Esophagus (tissue), 2 donors: Measurements from ENCODE around the gene RPL29. TPM values are rescaled to one million over a fixed set of nuclear protein-coding genes. Genes with fewer than 3 reads are reported as not detected.
A peak's percentile ranks its signal among the peaks of the same experiment; 100 is the strongest.
"Not testable (repeated sequence)": the region's sequence is repeated elsewhere in the genome, so short reads cannot be mapped to it uniquely, and the experiment has no call there.

Source experiments
- H3K27ac ChIP-seq, 2 donors: one replicate each; pipeline ENCODE4 v1.5.1; 2013; ENCODE audit warnings: low read depth in 2 of 2, mild to moderate bottlenecking in 2 of 2, inconsistent platforms in 1 of 2, low read length in 1 of 2, moderate library complexity in 1 of 2
- H3K27me3 ChIP-seq, 2 donors: one replicate each; pipeline ENCODE4 v1.6.1; 2013; ENCODE audit warnings: low read length in 2 of 2, control low read depth in 1 of 2, mild to moderate bottlenecking in 1 of 2; ENCODE audit not compliant: insufficient read depth in 2 of 2, control insufficient read depth in 1 of 2
- H3K36me3 ChIP-seq, 2 donors: one replicate each; pipeline ENCODE4 v1.6.1; 2013; ENCODE audit warnings: low read length in 1 of 2; ENCODE audit not compliant: control insufficient read depth in 2 of 2, insufficient read depth in 2 of 2
- H3K4me1 ChIP-seq, 2 donors: one replicate each; pipeline ENCODE4 v1.6.1; 2013; ENCODE audit warnings: low read length in 1 of 2; ENCODE audit not compliant: control insufficient read depth in 2 of 2, insufficient read depth in 2 of 2
- H3K4me3 ChIP-seq, 2 donors: one replicate each; pipeline ENCODE4 v1.5.1; 2013; ENCODE audit warnings: low read length in 2 of 2, mild to moderate bottlenecking in 2 of 2, low read depth in 1 of 2, moderate library complexity in 1 of 2
- H3K9me3 ChIP-seq, 2 donors: one replicate each; pipeline ENCODE4 v1.6.1; 2013; ENCODE audit warnings: mild to moderate bottlenecking in 2 of 2, low read depth in 1 of 2, low read length in 1 of 2, moderate library complexity in 1 of 2; ENCODE audit not compliant: control insufficient read depth in 2 of 2, insufficient read depth in 1 of 2
- WGBS, 2 donors: extraction: QIAGEN DNeasy Blood & Tissue Kit; methylation state at CpG; one replicate each; pipeline ENCODE4 v1.1.7; 2013; 5-methylcytosine and 5-hydroxymethylcytosine counted together
- polyA plus RNA-seq, 2 donors: library from polyadenylated mRNA; stranded (reverse); fragments of 200-250 nt; gene quantifications; one replicate each; pipeline ENCODE4 v1.2.3, GENCODE V29; 2013
- donor health status: healthy with polysubstance abuse.
- donor health status: Bipolar disorder and iron deficiency.

Gene RPL29
- polyA plus RNA-seq, 2 donors, result 2,351 to 2,556 TPM

DNA sequence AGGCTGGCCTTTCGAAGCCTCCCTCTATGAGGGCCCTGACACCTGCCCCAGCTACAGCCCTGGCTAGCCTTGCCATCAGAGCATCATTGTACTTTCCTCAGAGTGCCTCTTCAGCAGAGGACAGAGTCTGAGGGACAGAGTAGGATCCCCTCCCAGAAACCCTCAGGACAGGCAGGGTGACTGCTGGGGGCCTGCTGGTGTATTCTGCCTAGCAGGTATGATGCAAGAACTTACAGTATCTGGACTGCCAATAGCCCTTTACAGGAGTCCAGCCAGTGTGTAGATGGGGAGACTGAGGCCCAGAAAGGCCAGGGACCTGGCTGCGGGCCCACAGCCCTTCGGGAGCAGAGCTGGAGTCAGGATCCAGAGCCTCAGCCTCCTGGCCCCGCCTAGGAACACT lies 41.6 kb upstream of the RPL29 start:
- Histone ChIP-seq H3K27ac (no peak overlapping the region), H3K9me3 (no peaks in the 10 kb centered on the region), H3K27me3 (no peaks in the 10 kb centered on the region), H3K4me3 (no peak overlapping the region), H3K36me3 (no peaks in the 10 kb centered on the region), H3K4me1 (peaks cover 0 to 35% of the 10 kb centered on the region in 2 donors)
- WGBS, 2 donors, result 78 to 87% methylated on average over 4 of the region's 4 CpGs

GRCh38 chr3:52036829-52037228 lies 41.1 kb upstream of the RPL29 start:
- Histone ChIP-seq H3K27ac (no peak overlapping the region), H3K9me3 (no peaks in the 10 kb centered on the region), H3K4me1 (peaks cover 0 to 35% of the 10 kb centered on the region in 2 donors), H3K27me3 (no peaks in the 10 kb centered on the region), H3K4me3 (no peak overlapping the region), H3K36me3 (no peaks in the 10 kb centered on the region)
- 42 to 48% methylated on average over 5 of the region's 5 CpGs for WGBS, 2 donors

DNA sequence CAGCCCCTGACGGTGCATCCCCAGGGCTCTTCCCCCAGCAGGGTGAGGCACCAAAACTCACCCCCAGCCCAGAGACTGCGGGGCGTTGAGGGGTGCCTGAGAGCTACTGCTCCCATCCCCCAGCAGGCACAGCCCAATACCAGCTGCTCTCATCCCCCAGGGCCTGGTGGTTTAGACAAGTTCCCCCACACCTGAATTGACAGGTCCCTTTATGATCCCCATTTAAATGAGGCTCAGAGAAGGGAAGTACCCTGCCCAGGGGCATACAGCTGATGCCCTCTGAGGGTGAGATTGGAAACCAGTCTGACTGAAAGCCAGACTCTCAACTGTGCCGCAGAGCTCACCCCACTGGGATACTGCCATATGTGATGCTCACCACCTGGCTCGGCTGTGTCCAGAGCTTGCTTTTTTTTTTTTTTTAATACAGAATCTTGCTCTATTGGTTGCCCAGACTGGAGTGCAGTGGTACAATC lies 40.6 kb upstream of the RPL29 start:
- no peaks in the 10 kb centered on the region for H3K27me3 ChIP-seq
- H3K4me3 ChIP-seq, result no peak overlapping the region
- no peaks in the 10 kb centered on the region for H3K36me3 ChIP-seq
- no peaks in the 10 kb centered on the region for H3K9me3 ChIP-seq
- H3K4me1 ChIP-seq, result peaks cover 0 to 35% of the 10 kb centered on the region in 2 donors
- no peak overlapping the region for H3K27ac ChIP-seq
- 55 to 66% methylated on average over 5 of the region's 5 CpGs for WGBS, 2 donors

DNA sequence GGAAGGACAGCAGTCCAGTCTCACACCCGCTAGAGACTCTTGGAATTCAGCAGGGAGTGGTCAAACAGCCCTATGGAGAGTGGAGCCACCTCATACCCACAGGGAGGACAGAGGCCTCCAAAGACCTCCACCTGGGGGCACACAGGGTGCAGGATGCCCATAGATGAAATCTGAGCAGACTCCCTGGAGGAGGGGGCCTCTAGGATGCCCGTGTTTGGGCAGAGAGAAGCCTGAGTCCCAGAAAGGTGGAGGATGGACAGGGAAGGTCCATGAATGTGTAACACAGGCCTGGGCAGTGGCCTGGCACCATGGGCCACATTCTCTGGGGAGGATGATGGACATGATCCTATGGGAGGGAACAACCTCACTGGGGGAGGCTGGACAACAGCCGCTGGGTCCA lies 39.0 kb upstream of the RPL29 start:
- no peak overlapping the region for H3K4me3 ChIP-seq
- 83 to 95% methylated on average over 3 of the region's 3 CpGs for WGBS, 2 donors

GRCh38 chr3:52034212-52034611 lies 38.5 kb upstream of the RPL29 start:
- WGBS, 2 donors, result 88 to 91% methylated on average over 5 of the region's 5 CpGs
- no peak overlapping the region for H3K27ac ChIP-seq
- peaks cover 4 to 32% of the 10 kb centered on the region in 2 donors for H3K4me1 ChIP-seq
- no peaks in the 10 kb centered on the region for H3K27me3 ChIP-seq
- H3K9me3 ChIP-seq, result no peaks in the 10 kb centered on the region
- H3K4me3 ChIP-seq, result no peak overlapping the region
- H3K36me3 ChIP-seq, result no peaks in the 10 kb centered on the region

More for the DNA sequence above, 39.0 kb upstream of the RPL29 start:
- Histone ChIP-seq H3K9me3 (no peaks in the 10 kb centered on the region), H3K36me3 (no peaks in the 10 kb centered on the region), H3K4me1 (peaks cover under 1 to 37% of the 10 kb centered on the region in 2 donors), H3K27me3 (no peaks in the 10 kb centered on the region), H3K27ac (no peak overlapping the region)

- 90 to 95% methylated on average over 6 of the region's 6 CpGs for WGBS, 2 donors
- H3K27me3 ChIP-seq, H3K4me3 ChIP-seq, H3K27ac ChIP-seq, H3K9me3 ChIP-seq, H3K36me3 ChIP-seq: not testable (repeated sequence)
- peaks cover 4 to 32% of the 10 kb centered on the region in 2 donors for H3K4me1 ChIP-seq
Observed at GRCh38 chr3:52033748-52034147, 38.1 kb upstream of the RPL29 start.

DNA sequence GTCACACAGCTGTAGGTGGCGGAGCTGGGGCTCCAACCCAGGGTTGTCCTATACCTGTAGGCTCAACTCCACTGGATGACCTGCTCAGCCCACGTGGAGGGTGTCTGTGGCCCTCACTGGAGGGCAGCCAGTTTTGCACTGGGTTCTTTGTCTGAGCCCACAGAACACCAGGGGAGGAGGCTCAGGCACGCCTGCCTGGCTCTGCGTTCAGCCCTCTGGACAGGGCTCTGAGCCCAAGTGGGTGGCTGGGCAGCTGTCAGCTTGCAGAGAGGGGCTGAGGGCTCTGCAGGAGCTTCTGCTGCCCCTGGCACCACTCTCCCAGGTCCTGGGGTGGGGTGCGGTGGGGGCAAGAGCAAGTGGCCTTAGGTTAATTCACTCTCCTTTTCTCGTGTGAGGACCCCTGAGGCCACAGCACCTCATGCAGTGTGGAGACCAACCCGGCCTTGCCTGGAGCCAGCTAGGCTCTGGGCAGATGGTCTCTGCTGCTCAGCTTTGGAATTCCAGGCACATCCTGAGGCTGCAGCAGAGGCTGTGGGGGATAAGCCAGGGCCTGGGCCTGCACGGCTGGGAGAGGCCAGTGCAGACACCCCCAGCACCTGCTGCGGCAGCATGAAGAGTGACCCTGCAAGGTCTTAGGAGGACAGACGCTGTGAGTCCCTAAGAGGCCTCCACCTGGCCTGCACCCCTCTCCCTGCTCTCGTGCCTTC lies 37.2 kb upstream of the RPL29 start:
- WGBS, 2 donors, result 53 to 70% methylated on average over 11 of the region's 11 CpGs
- no peaks in the 10 kb centered on the region for H3K9me3 ChIP-seq
- no peak overlapping the region for H3K27ac ChIP-seq
- H3K36me3 ChIP-seq, result no peaks in the 10 kb centered on the region
- no peaks in the 10 kb centered on the region for H3K27me3 ChIP-seq
- H3K4me1 ChIP-seq, result peaks cover 6 to 27% of the 10 kb centered on the region in 2 donors
- no peak overlapping the region for H3K4me3 ChIP-seq

GRCh38 chr3:52031896-52032295 lies 36.2 kb upstream of the RPL29 start:
- Histone ChIP-seq H3K4me1 (peaks cover 6 to 25% of the 10 kb centered on the region in 2 donors), H3K27me3 (no peaks in the 10 kb centered on the region), H3K9me3 (no peaks in the 10 kb centered on the region), H3K36me3 (no peaks in the 10 kb centered on the region), H3K27ac (no peak overlapping the region), H3K4me3 (no peak overlapping the region)
- WGBS, 2 donors, result 90 to 93% methylated on average over 8 to 10 of the region's 10 CpGs

DNA sequence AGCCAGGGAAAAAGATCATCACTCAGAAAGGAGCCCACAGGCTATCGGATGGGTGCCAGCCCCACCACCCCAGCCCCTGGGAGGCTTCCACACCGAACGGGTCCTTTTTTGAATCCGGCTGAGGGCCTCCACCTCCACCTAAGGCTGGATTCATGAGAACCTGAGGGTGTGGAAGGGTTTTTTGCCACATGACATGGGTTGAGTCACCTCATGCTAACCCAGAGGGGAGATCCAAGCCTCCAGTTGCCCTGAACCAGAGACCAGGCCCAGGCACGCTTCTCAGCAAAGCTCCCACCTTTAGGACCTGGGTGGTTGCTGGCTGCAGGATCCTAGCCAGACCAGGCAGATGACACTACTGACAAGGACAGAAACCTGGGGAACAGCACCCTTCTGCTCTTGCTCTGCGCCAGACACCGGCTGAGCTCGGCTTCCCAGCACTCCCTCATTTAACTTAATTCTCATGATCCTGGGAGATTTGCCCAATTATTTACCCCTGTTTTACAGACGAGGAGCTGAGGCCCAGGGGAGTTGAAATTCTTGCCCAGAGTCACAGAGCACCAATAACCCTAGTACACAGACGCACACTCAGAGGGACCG lies 35.1 kb upstream of the RPL29 start:
- Histone ChIP-seq H3K27ac (peak overlapping the region; percentile 33 to 47), H3K36me3 (no peaks in the 10 kb centered on the region), H3K4me3 (no peak overlapping the region), H3K4me1 (peaks cover 6 to 25% of the 10 kb centered on the region in 2 donors), H3K9me3 (no peaks in the 10 kb centered on the region), H3K27me3 (no peaks in the 10 kb centered on the region)
- WGBS, 2 donors, result 48 to 69% methylated on average over 11 of the region's 11 CpGs

GRCh38 chr3:52029535-52029934 lies 33.8 kb upstream of the RPL29 start:
- Histone ChIP-seq H3K27me3 (no peaks in the 10 kb centered on the region), H3K4me3 (no peak overlapping the region), H3K36me3 (no peaks in the 10 kb centered on the region), H3K9me3 (no peaks in the 10 kb centered on the region), H3K4me1 (peaks cover 6 to 25% of the 10 kb centered on the region in 2 donors), H3K27ac (no peak overlapping the region)
- 85 to 92% methylated on average over 10 of the region's 10 CpGs for WGBS, 2 donors
